ENCODE results near the gene SNTB2.
A peak's percentile ranks its signal among the peaks of the same experiment; 100 is the strongest.
"Not testable (repeated sequence)": the region's sequence is repeated elsewhere in the genome, so short reads cannot be mapped to it uniquely, and the experiment has no call there.

SNTB2 gene

DNA sequence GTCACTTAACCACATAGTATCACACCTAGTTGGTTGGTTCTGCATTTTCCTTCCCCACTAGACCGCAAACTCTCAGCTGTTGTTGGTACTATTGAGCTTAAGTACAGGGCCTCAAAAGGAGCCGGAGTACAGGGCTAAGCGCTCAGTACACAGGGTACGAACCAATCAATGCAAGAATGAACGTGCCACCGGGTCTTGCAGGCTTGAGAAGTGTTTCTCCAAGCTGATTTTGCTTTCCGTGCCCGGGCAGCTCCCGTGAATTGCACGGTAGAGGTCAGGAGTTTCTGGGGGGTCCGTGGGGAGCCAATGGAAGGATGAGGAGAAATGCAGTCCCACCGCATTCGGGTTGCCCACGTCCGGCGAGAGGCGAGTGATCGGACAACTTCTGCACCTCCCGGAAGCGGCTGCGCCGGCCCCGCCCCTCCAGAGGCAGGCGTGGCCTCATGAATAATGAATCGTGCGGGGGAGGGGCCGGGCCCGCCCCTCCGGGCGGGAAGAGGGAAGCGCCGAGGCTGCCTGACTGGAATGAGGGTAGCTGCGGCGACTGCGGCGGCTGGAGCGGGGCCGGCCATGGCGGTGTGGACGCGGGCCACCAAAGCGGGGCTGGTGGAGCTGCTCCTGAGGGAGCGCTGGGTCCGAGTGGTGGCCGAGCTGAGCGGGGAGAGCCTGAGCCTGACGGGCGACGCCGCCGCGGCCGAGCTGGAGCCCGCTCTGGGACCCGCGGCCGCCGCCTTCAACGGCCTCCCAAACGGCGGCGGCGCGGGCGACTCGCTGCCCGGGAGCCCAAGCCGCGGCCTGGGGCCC, at the start of gene SNTB2:
SNTB2 (plus strand) TSS at position 523 of the 804 bp plus-strand sequence; CDS start at position 526, 3 bp downstream.
- no peak for DNase-seq

DNA sequence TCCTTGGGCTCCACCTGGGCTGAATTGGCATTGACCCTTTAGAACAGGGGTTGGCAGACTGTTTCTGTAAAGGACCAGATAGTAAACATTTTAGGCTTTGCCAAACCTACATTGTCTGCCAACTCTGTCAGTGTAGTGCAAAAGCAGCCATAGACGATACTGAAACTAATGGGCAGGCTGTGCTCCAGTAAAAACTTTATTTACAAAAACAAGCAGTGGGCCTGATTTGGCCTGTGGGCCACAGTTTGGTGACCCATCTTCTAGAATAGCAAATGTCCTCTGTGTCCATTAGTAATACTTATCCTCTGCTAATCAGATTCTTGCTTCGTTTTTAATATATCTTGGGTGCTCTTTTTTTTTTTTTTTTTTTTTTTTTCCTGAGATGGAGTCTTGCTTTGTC, 48.4 kb upstream of the SNTB2 start:
- no peak for DNase-seq

DNA sequence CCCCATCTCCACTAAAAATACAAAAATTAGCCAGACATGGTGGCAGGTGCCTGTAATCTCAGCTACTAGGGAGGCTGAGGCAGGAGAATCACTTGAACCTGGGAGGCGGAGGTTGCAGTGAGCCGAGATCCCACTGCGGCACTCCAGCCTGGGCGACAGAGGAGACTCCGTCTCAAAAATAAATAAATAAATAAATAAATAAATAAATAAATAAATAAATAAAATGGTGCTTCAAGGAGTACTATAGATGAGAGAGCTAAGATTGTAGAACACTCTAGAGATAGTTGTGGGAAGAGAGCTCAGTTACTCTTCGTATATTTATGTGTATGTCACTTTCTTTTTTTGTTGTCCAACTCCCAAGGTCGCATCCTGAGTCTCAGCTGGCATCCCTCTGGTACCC, 47.5 kb upstream of the SNTB2 start:
- DNase-seq = not testable (repeated sequence)

DNA sequence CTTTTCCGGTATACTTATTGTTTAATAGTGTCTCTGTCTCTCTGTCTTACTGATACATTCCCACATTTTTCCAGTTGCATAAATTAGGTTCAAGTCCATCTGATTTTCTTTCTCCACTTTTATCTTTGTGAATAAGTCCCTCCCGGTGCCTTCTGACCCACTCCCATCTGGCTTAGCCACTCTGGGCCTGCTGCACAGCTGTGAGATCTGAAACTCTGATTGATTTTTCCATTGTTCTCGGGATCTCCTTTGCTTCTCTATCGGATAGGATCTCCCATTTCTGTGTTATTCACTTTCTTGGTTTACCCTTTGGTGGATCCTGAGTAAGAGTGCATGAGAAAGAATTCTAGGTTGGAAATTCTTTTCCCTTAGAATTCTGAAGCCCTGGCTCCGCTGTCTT, 46.0 kb upstream of the SNTB2 start:
- no peak for DNase-seq

DNA sequence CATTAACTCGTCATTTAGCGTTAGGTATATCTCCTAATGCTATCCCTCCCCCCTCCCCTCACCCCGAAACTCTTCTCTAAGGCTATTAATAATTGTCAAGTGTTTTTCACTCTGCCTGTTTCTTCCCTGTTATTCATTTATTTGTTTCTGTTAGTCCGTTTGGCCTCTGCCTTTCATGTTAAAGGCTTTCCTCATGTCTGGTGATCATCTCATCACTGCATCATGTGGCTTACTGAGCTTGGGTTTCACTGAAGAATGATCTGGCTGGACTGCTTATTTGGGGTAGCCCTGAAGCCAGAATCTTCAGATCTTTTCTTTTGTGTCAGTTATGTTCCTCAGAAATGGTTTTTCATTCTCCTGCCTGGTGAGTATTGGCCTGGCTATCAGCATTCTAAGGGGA, 45.0 kb upstream of the SNTB2 start:
- DNase-seq = no peak

DNA sequence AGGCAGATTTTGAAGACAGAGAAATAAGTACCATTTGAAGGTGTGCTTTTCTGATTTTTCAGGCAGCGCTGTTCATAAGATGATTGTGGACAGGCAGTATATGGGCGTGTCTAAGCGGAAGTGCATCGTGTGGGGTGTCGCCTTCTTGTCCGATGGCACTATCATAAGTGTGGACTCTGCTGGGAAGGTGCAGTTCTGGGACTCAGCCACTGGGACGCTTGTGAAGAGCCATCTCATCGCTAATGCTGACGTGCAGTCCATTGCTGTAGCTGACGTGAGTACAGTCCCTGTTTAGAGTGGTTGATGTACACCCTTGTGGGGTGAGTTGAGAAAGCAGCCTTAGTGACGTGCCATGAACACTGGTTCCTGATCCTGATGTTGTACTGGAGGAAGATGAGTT, 43.8 kb upstream of the SNTB2 start:
- DNase-seq = no peak

DNA sequence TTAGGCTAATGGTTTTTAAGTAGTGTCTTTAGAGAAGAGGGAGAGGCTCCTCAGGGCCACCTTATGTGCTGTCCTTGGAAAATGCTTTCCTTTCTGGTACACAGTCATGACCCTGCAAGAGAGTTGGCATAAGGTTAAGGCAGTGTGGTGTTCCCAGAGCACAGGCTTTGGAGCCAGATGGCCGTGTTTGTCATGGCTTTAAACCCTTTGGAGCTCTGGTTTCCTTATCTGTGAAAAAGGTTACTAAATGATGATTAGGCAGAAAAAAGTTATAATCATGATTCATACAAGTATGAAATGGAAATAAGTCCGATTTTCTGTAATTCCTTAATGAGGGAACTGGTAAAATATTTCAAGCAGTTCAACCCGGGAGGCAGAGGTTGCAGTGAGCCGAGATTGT, 41.3 kb upstream of the SNTB2 start:
- DNase-seq = no peak

DNA sequence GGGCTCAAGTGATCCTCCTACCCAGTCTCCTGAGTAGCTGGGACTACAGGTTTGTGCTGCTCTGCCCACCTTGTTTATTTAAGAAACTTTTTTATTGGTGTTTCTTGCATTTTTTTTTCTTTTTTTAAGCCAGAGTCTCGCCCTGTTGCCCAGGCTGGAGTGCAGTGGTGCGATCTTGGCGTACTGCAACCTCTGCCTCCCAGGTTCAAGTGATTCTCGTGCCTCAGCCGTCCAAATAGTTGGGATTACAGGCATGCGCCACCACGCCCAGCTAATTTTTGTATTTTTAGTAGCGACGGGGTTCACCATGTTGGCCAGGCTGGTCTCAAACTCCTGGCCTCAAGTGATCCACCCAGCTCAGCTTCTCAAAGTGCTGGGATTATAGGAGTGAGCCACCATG, 37.3 kb upstream of the SNTB2 start:
- not testable (repeated sequence) for DNase-seq

DNA sequence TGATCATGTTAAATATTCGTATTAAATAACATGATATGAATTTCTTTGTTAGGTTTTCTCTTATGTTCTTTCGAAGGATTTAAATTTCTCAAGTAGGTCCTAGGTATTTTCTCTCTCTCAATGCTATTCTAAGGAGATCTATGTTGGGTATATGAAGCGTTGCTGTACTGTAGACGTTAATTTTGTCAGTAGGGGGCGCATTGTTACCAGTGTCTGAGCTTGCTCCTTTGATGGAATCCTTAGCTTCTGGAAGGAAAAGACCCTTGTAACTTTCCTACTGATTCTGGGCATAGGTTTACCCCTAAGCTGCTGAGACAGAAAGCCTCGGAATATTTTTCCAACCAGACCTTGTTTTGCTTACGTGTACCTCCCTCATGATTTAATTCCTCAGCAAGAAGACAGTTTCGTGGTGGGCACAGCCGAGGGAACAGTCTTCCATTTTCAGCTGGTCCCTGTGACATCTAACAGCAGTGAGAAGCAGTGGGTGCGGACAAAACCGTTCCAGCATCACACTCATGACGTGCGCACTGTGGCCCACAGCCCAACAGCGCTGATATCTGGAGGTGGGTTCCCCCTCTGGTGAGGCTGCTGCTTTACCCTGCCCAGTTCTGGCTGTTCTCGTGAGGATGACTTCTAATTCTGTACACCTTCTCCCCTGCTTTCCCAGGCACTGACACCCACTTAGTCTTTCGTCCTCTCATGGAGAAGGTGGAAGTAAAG, 36.7 kb upstream of the SNTB2 start:
- peak; percentile 27 for DNase-seq

DNA sequence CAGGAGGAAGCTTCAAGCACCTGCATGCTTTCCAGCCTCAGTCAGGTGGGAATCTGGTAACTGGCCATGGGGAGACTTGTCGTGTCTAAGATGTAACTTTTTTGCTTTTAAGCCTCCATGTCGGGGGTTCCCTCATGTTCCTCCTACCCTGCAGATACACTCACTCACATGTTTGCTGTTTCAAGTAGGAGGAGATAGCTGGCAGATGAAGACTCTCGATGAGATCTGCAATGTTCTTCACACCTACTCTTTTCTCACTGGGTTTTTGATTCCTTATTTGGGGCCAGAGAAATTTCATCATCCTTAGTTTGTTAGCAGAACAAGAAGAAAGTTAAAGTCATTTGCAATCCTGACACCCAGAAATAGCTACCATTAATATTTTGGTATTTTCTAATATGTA, 29.8 kb upstream of the SNTB2 start:
- DNase-seq = no peak

DNA sequence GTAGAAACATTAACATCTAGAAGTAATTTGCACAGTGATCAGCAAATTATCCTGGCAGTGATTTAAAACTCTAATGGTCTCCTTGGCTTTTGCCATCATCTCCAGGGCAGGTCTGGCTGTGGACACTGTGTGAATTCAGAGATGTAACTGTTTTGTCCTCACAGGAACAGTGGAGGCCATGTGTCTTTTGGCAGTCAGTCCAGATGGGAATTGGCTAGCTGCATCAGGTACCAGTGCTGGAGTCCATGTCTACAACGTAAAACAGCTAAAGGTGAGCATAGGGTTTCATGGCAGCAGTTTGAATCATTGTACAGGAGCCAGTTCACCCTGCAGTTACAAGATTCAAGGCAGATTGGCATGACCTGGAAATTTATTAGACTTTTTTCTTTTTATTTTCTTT, 26.8 kb upstream of the SNTB2 start:
- DNase-seq = no peak

DNA sequence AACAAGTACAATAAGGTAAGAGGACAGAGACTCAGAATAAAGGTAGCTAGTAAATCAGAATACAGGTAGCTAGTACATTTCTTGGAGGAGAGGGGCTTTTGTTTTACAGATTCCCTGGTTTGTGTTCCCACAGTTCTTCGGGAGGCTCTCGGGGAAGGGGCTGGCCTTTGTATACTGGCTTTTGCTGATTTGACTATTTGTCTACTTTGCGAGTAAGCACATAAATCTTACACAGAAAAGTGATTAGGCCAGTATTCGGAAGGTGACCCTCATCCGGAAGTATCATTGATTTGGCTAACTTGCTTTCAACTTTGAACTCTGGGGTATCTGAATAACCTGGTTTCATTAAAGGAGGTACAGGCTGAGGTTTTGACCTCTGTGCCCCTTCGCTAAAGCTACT, 21.4 kb upstream of the SNTB2 start:
- DNase-seq = no peak

DNA sequence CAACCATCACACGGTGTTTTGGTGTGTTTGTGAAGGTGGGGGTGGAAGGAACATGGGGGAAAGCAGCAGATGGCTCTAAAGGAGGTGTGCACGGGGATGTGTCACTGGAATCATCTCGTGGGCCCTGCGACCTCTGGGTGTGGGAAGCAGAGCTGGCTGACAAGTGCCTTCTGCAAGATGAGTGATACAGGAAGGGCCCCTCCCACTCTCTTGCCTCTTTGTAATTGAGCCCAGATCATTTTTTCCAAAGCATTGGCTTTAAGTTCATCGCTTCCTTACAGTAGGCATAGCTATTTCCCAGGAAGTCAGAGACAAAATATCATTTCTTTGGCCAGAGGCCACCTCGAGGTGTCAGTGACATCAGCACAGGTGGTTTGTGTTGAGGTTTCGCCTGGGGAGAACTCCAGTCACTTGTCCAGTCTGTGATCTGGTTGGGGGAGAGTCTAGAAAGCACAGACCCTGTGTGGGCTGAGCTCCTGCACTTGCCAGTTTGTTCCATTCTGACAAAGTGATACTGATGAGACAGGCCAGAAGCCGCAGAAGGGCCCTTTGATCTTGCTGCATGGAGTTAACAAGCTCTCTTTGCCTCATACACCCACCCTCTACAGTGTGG, 20.6 kb upstream of the SNTB2 start:
- no peak for DNase-seq

DNA sequence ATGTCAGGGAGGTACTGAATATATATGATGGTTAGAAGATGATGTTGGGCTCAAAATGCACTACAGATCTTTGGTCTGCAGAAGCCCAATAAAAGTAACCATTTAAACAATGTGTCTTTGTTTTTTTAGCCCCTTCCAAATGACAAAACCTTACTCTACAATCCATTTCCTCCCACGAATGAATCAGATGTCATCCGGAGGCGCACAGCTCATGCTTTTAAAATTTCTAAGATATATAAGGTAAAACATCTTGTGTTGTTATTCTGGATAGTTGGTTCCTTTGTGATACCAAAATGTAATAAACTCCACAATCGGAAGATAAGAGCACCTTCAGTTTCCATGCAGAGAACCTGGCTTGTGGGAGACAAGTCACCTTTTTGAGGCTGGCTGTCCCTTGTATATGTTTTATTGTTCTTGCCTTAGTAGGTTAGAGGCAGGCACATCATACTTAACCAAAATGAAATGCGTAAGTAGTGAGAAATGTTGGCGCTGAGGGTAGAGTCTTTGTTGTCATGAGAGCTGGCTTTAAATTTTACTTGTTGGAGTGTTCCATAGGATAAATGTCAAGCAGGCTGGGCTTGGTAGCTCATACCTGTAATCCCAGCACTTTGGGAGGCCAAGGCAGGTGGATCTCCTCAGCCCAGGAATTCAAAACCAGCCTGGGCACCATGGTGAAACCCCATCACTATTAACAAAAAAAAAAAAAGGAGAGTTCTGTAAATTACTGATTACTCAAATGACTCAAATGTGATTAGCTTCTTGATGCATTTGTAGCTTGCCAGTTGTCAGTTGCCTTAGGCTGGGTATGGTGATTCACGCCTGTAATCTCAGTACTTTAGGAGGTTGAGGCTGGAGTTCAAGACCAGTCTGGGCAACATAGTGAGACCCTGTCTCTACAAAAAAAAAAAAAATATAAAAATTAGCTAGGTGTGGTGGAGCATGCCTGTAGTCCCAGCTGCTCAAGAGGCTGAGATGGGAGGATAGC, 19.7 kb upstream of the SNTB2 start:
- no peak for DNase-seq

DNA sequence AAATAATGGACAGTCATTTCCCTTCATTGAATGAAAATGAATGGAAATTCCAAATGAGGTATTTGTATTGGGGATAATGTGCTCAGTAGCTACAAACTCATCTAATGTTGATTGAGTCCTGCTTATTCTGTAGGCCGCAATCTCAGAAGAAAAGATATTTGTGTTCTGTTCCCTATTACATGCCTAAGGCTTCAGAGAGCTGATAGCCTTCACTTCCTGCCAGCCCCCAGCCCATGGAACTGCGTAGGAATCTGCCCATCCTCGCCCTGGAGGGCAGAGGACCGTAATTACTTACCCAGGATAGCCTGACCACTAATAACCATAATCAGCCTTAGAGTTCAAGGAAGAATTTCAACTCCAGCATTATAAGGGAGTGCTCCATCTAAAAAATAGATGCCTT, 17.9 kb upstream of the SNTB2 start:
- no peak for DNase-seq

DNA sequence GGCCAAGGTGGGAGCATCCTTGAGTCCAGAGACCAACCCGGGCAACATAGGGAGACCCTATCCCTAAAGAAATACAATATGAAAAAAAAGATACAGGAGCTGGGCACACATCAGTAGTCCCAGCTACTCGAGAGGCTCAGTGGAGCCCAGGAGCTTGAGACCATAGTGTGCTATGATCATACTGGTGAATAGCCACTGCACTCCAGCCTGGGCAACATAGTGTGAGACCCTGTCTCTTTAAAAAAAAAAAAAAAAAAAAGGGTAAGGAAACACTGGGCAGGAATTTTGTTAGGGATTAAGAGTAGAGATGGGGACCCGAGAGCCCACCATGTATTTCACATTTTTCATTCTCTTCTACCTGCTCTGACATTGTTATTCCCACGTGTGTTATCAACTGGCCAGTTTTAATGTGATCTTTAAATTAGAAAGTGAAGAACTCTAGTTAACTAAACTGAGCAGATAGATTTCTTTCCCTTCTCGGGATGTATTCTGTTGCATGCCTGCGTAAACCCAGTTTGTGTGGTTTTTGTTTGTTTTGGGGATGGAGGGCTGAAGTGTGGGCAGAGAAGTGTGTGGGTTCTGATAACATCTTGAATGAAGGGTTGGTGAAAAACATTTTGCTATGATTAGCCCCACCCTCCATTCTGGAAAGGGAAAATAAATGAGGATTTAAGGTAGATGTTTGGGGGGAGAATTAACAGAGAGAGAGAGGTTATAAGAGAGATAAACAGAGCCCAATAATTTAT, 17.2 kb upstream of the SNTB2 start:
- no peak for DNase-seq

DNA sequence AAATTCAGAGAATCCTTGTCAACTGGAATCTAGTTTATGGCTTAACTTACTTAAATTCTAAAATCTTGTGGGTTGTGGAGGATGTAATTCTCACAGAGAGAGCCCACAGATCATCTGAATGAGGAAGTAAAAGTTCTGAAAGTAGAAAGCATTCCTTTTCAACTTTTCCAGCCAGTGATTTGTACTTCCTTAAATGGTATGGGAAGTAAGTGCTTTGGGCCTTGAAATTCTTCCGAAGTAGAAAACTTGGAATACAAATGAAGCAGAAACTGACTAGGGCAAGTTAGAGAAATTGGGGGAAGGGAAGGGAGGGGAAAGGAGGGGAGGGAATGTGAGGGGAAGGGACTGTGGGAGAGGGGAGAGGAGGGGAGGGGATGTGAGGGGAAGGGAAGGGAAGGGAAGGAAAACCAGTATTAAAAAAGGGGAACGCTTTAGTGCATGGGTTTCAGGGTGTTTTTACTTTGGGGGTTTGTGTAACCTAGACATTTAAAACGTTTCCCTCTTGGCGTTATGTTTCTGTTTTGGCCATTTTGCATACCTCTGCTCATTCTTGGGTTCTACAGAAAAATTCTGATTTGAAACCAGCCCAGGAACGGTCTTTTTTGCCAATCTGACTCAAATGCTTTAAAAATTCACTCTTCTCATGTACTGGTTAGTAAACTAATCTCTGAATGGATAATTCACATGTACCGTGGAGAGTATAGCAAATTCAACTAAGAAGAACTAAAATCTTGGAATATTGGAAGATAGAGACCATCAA, 15.5 kb upstream of the SNTB2 start:
- no peak for DNase-seq

DNA sequence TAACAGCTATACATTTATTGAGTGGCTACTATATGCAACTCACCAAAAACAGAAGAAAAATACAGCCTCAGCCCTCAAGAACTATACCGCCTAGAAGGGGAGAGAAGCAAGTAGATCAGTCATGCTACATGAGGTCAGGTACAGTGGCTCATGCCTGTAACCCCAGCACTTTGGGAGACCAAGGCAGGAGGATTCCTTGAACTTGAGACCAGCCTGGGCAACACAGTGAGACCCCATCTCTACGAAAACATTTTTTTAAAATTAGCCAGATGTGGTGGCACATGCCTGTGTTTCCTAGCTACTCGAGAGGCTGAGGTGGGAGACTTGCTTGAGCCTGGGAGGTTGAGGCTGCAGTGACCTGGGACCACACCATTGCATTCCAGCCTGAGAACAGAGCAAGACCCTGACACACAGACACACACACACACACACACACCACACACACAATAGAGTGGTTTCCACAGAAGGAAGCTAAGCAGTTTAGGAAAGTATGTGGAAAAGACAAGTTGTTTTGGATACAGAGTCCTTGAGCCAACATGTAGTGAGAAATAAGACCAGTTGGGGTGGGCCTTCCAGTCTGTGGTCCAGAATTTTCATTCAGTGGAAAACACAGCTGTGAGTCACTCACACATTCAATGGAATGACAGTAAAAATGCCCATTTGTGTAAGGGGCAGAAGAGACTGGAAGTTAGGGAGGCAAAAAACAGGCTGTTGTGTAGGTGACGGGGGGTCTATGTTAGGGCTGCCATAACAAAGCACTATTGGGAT, 10.7 kb upstream of the SNTB2 start:
- DNase-seq = no peak

DNA sequence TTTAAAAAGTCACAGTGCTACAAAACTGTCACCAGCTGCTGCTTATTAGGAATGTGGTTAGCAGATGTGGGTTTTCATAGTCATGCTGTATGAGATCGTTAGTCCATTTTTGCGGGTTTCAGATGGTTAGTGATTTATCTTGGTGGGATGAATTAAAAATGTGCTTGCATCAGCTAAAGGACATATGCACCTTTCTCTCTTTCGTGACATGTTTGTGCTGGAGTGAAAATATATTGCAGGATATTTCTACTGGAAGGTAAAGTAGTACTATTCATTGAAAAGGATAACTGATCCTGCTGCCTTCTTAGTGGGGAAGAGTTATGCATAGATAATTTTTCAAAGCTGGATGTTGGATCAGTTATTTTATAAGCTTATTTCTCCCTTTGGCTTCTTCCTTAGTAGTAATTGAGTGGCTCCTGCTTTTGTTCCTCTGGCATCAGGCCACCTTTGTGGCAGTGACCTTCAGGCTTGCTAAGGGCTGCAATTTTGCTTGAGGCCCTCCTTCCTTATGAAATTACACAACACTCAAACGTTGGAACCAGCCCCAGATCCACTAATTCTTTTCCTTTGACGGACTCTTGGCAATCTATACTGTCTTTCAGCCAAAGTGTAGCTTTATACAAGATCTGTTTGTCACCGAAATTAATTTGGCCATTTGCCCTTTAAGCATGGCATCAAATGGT, 7.5 kb upstream of the SNTB2 start:
- peak; percentile 61 for DNase-seq

DNA sequence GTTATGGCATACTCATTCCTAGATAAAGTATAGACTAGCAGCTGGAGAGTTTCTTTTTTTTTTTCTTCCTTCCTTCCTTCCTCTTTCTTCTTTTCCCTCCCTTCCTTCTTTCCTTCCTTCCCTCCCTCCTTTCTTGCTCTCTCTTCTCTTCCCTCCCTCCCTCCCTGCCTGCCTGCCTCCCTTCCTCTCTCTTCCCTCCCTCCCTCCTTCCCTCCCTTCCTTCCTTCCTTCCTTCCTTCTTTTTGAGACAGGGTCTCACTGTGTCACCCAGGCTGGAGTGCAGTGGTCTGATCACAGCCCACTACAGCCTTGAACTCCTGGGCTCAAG, 7.0 kb upstream of the SNTB2 start:
- DNase-seq = no peak
